Measurements from ENCODE around the gene ARHGAP29. TPM values are rescaled to one million over a fixed set of nuclear protein-coding genes. Genes with fewer than 3 reads are reported as not detected.

ARHGAP29 gene
- total RNA-seq, 1 donor from 2014 or later = 27.3 TPM

DNA sequence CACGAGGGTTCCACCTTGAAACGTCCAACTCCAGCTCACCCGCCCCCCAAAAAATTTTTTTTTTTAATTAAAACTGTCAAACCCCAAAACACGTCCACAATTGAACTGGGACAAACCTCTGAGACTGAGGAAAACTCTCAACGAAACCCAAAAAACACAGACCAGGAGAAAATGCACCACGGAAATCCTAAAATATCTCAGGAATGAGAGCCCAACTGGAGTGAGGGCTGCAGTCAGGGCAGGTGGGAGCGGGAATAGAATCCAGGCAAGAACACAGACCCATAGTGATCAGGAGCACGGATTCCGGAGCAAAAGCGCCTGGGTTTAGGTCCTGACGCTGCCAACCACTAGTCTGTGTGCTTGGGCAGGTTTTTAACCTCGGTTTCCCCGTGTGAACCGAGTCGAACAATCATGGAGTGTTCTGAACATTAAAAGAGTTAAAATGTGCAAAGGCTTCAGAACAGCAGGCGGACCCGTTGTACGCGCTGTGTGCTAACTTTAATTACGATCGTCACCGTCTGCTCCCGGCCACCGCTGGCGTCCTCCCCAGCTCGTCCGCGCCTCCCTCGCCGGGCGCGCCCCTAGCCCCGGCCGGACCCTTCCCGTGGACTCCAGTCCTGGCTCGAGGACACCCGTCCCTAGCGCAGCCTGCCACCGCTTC, 624 bp downstream of the ARHGAP29 start:
- DNase-seq (ENCODE audit: extremely low spot score in 2 of 2) = no peak
- Histone ChIP-seq H3K9me3 (no peaks in the 10 kb centered on the region), H3K4me1 (peaks cover 22% of the 10 kb centered on the region), H3K4me3 (peak overlapping the region; percentile 70 to 77), H3K27ac (peak overlapping the region; percentile 85), H3K27me3 (no peaks in the 10 kb centered on the region), H3K36me3 (no peaks in the 10 kb centered on the region)
- intact Hi-C loops (cut with DNase I) = loop anchor here (5.0 kb wide), 2 partner anchors 96 to 174 kb away; no protein-coding TSS in a partner anchor
- no peak for TF ChIP-seq POLR2AphosphoS5 (IDR thresholded peaks at IDR 0.05; ENCODE audit: insufficient read depth in 1 of 2, low read depth in 1 of 2)
- TF ChIP-seq, protein P1, sequence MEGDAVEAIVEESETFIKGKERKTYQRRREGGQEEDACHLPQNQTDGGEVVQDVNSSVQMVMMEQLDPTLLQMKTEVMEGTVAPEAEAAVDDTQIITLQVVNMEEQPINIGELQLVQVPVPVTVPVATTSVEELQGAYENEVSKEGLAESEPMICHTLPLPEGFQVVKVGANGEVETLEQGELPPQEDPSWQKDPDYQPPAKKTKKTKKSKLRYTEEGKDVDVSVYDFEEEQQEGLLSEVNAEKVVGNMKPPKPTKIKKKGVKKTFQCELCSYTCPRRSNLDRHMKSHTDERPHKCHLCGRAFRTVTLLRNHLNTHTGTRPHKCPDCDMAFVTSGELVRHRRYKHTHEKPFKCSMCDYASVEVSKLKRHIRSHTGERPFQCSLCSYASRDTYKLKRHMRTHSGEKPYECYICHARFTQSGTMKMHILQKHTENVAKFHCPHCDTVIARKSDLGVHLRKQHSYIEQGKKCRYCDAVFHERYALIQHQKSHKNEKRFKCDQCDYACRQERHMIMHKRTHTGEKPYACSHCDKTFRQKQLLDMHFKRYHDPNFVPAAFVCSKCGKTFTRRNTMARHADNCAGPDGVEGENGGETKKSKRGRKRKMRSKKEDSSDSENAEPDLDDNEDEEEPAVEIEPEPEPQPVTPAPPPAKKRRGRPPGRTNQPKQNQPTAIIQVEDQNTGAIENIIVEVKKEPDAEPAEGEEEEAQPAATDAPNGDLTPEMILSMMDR (IDR thresholded peaks at IDR 0.05) = no peak
- no peak for TF ChIP-seq POLR2A (IDR thresholded peaks at IDR 0.05)

DNA sequence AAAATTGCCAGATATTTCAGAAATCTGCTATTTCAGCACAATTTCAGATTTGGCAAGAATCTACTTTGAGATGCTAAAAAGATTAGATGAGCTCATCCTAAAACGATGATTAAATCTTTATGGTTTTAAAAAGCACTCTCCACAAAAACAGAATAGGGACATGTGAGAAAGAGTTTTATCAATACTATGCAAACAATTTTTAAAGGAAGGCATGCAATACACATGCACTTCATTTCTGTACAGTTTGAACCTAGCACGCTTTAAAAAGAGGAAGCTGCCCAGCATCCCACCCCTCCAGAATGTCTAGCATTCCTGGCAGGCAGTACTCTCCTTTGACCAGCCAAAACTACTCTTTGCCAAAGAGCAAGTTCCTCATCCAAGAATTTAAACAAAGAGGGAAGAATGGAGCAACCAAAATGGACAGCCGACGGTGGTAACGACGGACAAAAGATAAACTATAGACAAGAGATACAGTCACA, 1.3 kb downstream of the ARHGAP29 start:
- no peak for TF ChIP-seq POLR2AphosphoS5 (IDR thresholded peaks at IDR 0.05; ENCODE audit: insufficient read depth in 1 of 2, low read depth in 1 of 2)
- TF ChIP-seq, protein P1 (IDR thresholded peaks at IDR 0.05) = no peak
- no peak for TF ChIP-seq POLR2A (IDR thresholded peaks at IDR 0.05)
- peaks cover 26% of the 10 kb centered on the region for H3K4me1 ChIP-seq
- peak overlapping the region; percentile 70 to 77 for H3K4me3 ChIP-seq
- no peaks in the 10 kb centered on the region for H3K9me3 ChIP-seq
- H3K36me3 ChIP-seq = no peaks in the 10 kb centered on the region
- intact Hi-C loops (cut with DNase I) = loop anchor here (5.0 kb wide), 2 partner anchors 96 to 174 kb away; no protein-coding TSS in a partner anchor
- peak overlapping the region; percentile 85 for H3K27ac ChIP-seq
- H3K27me3 ChIP-seq = no peaks in the 10 kb centered on the region
- no peak for DNase-seq (ENCODE audit: extremely low spot score in 2 of 2)

DNA sequence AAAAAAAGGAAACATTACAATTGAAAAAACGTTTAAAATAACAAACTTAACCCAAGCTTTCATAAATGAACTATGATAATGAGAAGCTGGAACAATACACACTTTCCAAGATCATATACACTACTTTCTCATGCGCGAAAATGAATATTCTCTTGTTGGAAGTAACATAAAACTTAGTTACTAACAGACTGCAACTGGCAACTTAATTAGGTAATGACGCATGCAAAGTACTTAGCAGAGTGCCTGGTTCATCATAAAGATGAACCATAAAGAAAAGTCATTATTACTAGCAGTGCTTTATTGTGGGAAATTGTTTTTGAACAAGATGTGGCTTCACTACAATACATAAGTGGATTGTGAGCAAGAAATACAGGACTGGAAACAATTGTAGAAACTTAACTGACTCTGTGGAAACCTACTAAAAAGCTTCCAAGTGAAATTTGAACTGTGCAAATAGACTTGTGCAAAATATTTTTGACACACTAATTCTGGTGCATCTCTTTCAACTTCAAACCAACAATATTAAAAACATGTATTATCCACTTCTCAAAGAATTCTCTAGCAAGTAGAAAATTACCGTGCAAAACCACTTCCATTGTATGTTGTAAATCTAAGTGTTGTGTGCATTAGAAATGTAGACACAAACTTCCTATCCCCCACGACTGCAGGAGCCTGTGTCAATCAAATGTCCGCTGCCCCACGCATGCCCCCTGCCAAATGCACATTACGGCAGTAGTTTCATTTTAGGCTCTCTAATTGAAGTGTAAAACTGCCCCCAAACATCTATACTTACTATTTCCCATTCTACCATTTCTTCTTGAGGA, 2.0 kb downstream of the ARHGAP29 start:
- Histone ChIP-seq H3K36me3 (no peaks in the 10 kb centered on the region), H3K9me3 (no peaks in the 10 kb centered on the region), H3K4me1 (peaks cover 31% of the 10 kb centered on the region), H3K4me3 (peak overlapping the region; percentile 70 to 77), H3K27ac (peak overlapping the region; percentile 85), H3K27me3 (no peaks in the 10 kb centered on the region)
- no peak for DNase-seq (ENCODE audit: extremely low spot score in 2 of 2)
- no peak for TF ChIP-seq POLR2A (IDR thresholded peaks at IDR 0.05)
- TF ChIP-seq, protein P1 (IDR thresholded peaks at IDR 0.05) = no peak
- no peak for TF ChIP-seq POLR2AphosphoS5 (IDR thresholded peaks at IDR 0.05; ENCODE audit: insufficient read depth in 1 of 2, low read depth in 1 of 2)
- intact Hi-C loops (cut with DNase I) = loop anchor here (5.0 kb wide), 2 partner anchors 97 to 173 kb away; no protein-coding TSS in a partner anchor

DNA sequence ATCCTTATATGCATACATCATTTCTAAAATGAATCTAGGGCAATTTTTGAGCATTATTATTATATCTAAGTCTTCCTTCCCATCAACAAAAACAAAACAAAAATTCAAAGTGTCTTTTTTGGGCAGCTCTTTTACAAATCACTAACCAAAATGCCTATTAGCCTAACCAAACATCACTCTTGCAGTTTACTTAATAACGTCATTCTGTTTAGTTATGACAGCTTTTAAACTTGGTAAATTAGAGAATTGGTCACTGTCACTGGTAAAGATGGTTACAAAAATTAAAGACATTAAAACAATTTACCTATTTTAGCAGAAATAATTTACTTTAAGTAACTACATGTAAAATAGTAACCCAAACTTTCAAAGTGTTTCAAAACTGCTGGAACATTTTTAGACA, 2.8 kb downstream of the ARHGAP29 start:
- intact Hi-C loops (cut with DNase I) = loop anchor here (5.0 kb wide), 2 partner anchors 98 to 172 kb away; no protein-coding TSS in a partner anchor
- H3K4me1 ChIP-seq = peaks cover 31% of the 10 kb centered on the region
- peak overlapping the region in 1 of 2 donors; percentile 77 for H3K4me3 ChIP-seq
- TF ChIP-seq POLR2A (IDR thresholded peaks at IDR 0.05) = no peak
- TF ChIP-seq, protein P1 (IDR thresholded peaks at IDR 0.05) = no peak
- no peak for TF ChIP-seq POLR2AphosphoS5 (IDR thresholded peaks at IDR 0.05; ENCODE audit: insufficient read depth in 1 of 2, low read depth in 1 of 2)
- DNase-seq (ENCODE audit: extremely low spot score in 2 of 2) = no peak
- no peak overlapping the region for H3K27ac ChIP-seq
- H3K36me3 ChIP-seq = no peaks in the 10 kb centered on the region
- no peaks in the 10 kb centered on the region for H3K27me3 ChIP-seq
- no peaks in the 10 kb centered on the region for H3K9me3 ChIP-seq

Data from vagina (tissue), 2 donors.